ENCODE measurements around the gene ABI3BP. TPM values are rescaled to one million over a fixed set of nuclear protein-coding genes. Genes with fewer than 3 reads are reported as not detected.

The ABI3BP gene
- total RNA-seq, 2 donors from 2014 or later, result 16.4 to 34.6 TPM

GRCh38 chr3:100871306-100871705 is 121.9 kb downstream of the ABI3BP start:
- Histone ChIP-seq H3K27ac (no peak overlapping the region), H3K27me3 (no peaks in the 10 kb centered on the region), H3K4me1 (no peaks in the 10 kb centered on the region), H3K4me3 (no peak overlapping the region), H3K36me3 (no peaks in the 10 kb centered on the region), H3K9me3 (no peaks in the 10 kb centered on the region), H3K9ac (ENCODE audit: low read depth in 2 of 2, low read length in 2 of 2) (no peak overlapping the region)
- intact Hi-C loops (cut with DNase I), result no loop called here
- TF ChIP-seq CTCF (IDR thresholded peaks at IDR 0.05), result no peak
- no peak for DNase-seq

GRCh38 chr3:100869787-100870186 is 123.4 kb downstream of the ABI3BP start:
- intact Hi-C loops (cut with DNase I), result no loop called here
- Histone ChIP-seq H3K4me3 (no peak overlapping the region), H3K9me3 (no peaks in the 10 kb centered on the region), H3K27me3 (no peaks in the 10 kb centered on the region), H3K27ac (no peak overlapping the region), H3K9ac (ENCODE audit: low read depth in 2 of 2, low read length in 2 of 2) (no peak overlapping the region), H3K4me1 (no peaks in the 10 kb centered on the region), H3K36me3 (no peaks in the 10 kb centered on the region)
- TF ChIP-seq CTCF (IDR thresholded peaks at IDR 0.05), result no peak
- DNase-seq, result no peak

GRCh38 chr3:100868894-100869293 is 124.3 kb downstream of the ABI3BP start:
- Histone ChIP-seq H3K4me3 (no peak overlapping the region), H3K36me3 (no peaks in the 10 kb centered on the region), H3K9ac (ENCODE audit: low read depth in 2 of 2, low read length in 2 of 2) (no peak overlapping the region), H3K27me3 (no peaks in the 10 kb centered on the region), H3K9me3 (no peaks in the 10 kb centered on the region), H3K4me1 (no peaks in the 10 kb centered on the region), H3K27ac (no peak overlapping the region)
- TF ChIP-seq CTCF (IDR thresholded peaks at IDR 0.05), result no peak
- intact Hi-C loops (cut with DNase I), result no loop called here
- DNase-seq, result no peak

GRCh38 chr3:100868096-100868495 is 125.1 kb downstream of the ABI3BP start:
- Histone ChIP-seq H3K4me3 (no peak overlapping the region), H3K9me3 (no peaks in the 10 kb centered on the region), H3K27ac (no peak overlapping the region), H3K9ac (ENCODE audit: low read depth in 2 of 2, low read length in 2 of 2) (no peak overlapping the region), H3K36me3 (no peaks in the 10 kb centered on the region), H3K4me1 (no peaks in the 10 kb centered on the region), H3K27me3 (no peaks in the 10 kb centered on the region)
- TF ChIP-seq CTCF (IDR thresholded peaks at IDR 0.05), result no peak
- intact Hi-C loops (cut with DNase I), result no loop called here
- DNase-seq, result no peak

GRCh38 chr3:100865442-100865841 is 127.8 kb downstream of the ABI3BP start:
- H3K36me3 ChIP-seq, result no peaks in the 10 kb centered on the region
- no peaks in the 10 kb centered on the region for H3K9me3 ChIP-seq
- DNase-seq, result no peak
- H3K27ac ChIP-seq, result no peak overlapping the region
- H3K4me3 ChIP-seq, result no peak overlapping the region
- TF ChIP-seq CTCF (IDR thresholded peaks at IDR 0.05), result no peak
- intact Hi-C loops (cut with DNase I), result no loop called here
- H3K4me1 ChIP-seq, result no peaks in the 10 kb centered on the region
- no peak overlapping the region for H3K9ac ChIP-seq (ENCODE audit: low read depth in 2 of 2, low read length in 2 of 2)
- no peaks in the 10 kb centered on the region for H3K27me3 ChIP-seq

Data from colonic mucosa (tissue), 4 donors.